Right kidney (tissue), 1 donor: ENCODE measurements around the gene DNAJC17.

Source experiments
- DNase-seq: peaks from one replicate; pipeline ENCODE4 v3.0.0-alpha.2; 2016

The DNAJC17 gene

GRCh38 chr15:40766906-40767837 is 40.1 kb downstream of the DNAJC17 start:
- DNase-seq: no peak

GRCh38 chr15:40766194-40766815 is 41.0 kb downstream of the DNAJC17 start:
- no peak for DNase-seq

GRCh38 chr15:40764629-40765103 is 42.6 kb downstream of the DNAJC17 start:
- no peak for DNase-seq

- peak; percentile 92 for DNase-seq
Observed at GRCh38 chr15:40763801-40764628, 43.3 kb downstream of the DNAJC17 start, which contains the start of gene GCHFR. TSS of gene GCHFR (plus strand) at chr15:40764068. CDS start at chr15:40764181, 113 bp downstream.

- DNase-seq: peak; percentile 90
Observed at GRCh38 chr15:40762919-40763800, 44.1 kb downstream of the DNAJC17 start.

- DNase-seq: no peak
Observed at GRCh38 chr15:40759961-40760360, 47.3 kb downstream of the DNAJC17 start.

GRCh38 chr15:40756938-40757337 is 50.3 kb downstream of the DNAJC17 start:
- no peak for DNase-seq

- DNase-seq: no peak
Observed at GRCh38 chr15:40755812-40756208, 51.5 kb downstream of the DNAJC17 start.

- DNase-seq: peak; percentile 99
Observed at GRCh38 chr15:40754883-40755811, 52.1 kb downstream of the DNAJC17 start, which contains the start of gene RMDN3. TSS of gene RMDN3 (minus strand) at chr15:40755254. CDS start at chr15:40754783, 471 bp downstream.

- DNase-seq: no peak
Observed at GRCh38 chr15:40754574-40754882, 52.7 kb downstream of the DNAJC17 start.

- DNase-seq: no peak
Observed at GRCh38 chr15:40751745-40752144, 55.5 kb downstream of the DNAJC17 start.

- DNase-seq: no peak
Observed at GRCh38 chr15:40750885-40751284, 56.4 kb downstream of the DNAJC17 start.

GRCh38 chr15:40749151-40749630 is 58.1 kb downstream of the DNAJC17 start:
- no peak for DNase-seq

GRCh38 chr15:40747685-40748631 is 59.3 kb downstream of the DNAJC17 start:
- no peak for DNase-seq

GRCh38 chr15:40746916-40747418 is 60.3 kb downstream of the DNAJC17 start:
- no peak for DNase-seq

- DNase-seq: no peak
Observed at GRCh38 chr15:40744815-40745152, 62.5 kb downstream of the DNAJC17 start.

- no peak for DNase-seq
Observed at GRCh38 chr15:40743921-40744814, 63.1 kb downstream of the DNAJC17 start.

- no peak for DNase-seq
Observed at GRCh38 chr15:40743485-40743901, 63.8 kb downstream of the DNAJC17 start.
